K562 (cell line): ENCODE results near the gene METRN. TPM values are rescaled to one million over a fixed set of nuclear protein-coding genes. Genes with fewer than 3 reads are reported as not detected.

ENCODE experiments used
- CREB5 ChIP-seq: fragments of 250-450 bp; sonication (Bioruptor Pico); IDR thresholded peaks from 2 replicates; pipeline ENCODE4 v1.5.0; 2020; ENCODE audit warnings: mild to moderate bottlenecking
- EP400 ChIP-seq: fragments of 450-650 bp; IDR thresholded peaks from 2 replicates; pipeline ENCODE4 v1.6.1; 2017; ENCODE audit warnings: antibody characterized with exemption, mild to moderate bottlenecking, moderate library complexity
- HEY1 ChIP-seq: fragments of 250-450 bp; sonication (Bioruptor Pico); IDR thresholded peaks from 2 replicates; pipeline ENCODE4 v1.5.0; 2020; ENCODE audit warnings: mild to moderate bottlenecking, moderate library complexity, borderline replicate concordance
- MITF ChIP-seq: IDR thresholded peaks from 2 replicates; pipeline ENCODE4 v1.6.1; 2014; ENCODE audit warnings: antibody characterized with exemption
- SOX6 ChIP-seq: fragments of 450-650 bp; IDR thresholded peaks from 2 replicates; pipeline ENCODE4 v1.6.1; 2014; ENCODE audit warnings: mild to moderate bottlenecking
- USF1 ChIP-seq: sonication (generic); formaldehyde crosslinking; IDR thresholded peaks from 2 replicates; pipeline ENCODE4 v1.9.0; 2022; ENCODE audit warnings: mild to moderate bottlenecking, missing genetic modification reagents
- ZNF449 ChIP-seq: fragments of 250-450 bp; sonication (Bioruptor Pico); IDR thresholded peaks from 2 replicates; pipeline ENCODE4 v1.8.0; 2022; ENCODE audit warnings: moderate library complexity, mild to moderate bottlenecking, inconsistent platforms
- ZNF639 ChIP-seq, 2 experiments: fragments of 200-800 bp in 1 of 2; sonication (Bioruptor generic) in 1 of 2; sonication (generic) in 1 of 2; formaldehyde crosslinking in 1 of 2; IDR thresholded peaks in 1 of 2; conservative IDR thresholded peaks in 1 of 2; 2 replicates each; pipeline versions ENCODE4 v1.5.0 to v1.6.1; 2016 to 2020; ENCODE audit warnings: missing compliant biosample characterization in 1 of 2, missing genetic modification characterization in 1 of 2, missing genetic modification reagents in 1 of 2
- polyA plus RNA-seq, 8 experiments: library from polyadenylated mRNA; depleted of rRNA in 4 of 8; stranded (reverse) in 5 of 8; unstranded in 3 of 8; fragments of >200 nt; fragmentation: Nextera tagmentation in 2 of 8; fragmentation: Illumina TruSeq in 1 of 8; extraction: Ambion mirVana in 2 of 8; extraction: Trizol in 1 of 8; gene quantifications; 2 replicates each; pipeline versions ENCODE4 v1.2.1 to v1.2.3, GENCODE V29; 2011 to 2014; ENCODE audit warnings: inconsistent platforms in 1 of 8, missing spikeins in 1 of 8
- total RNA-seq, 7 experiments: library from RNA; depleted of rRNA in 6 of 7; stranded (reverse); fragments of >200 nt in 6 of 7; fragmentation: Illumina TruSeq in 2 of 7; extraction: Trizol in 2 of 7; gene quantifications; 2 replicates each; pipeline versions ENCODE4 v1.2.1 to v1.2.3, GENCODE V29; 2011 to 2021; ENCODE audit warnings: low replicate concordance in 1 of 7

The METRN gene
- total and polyA plus RNA-seq, 9 of the 15 experiments (the other 6 are each of a cell fraction or from before 2014, with no cell fraction given): 0.20 to 89.8 (median 15.4) TPM

- TF ChIP-seq CREB5 (CRISPR knock-in tag) (no peak), MITF (no peak), ZNF639 (CRISPR knock-in tag; conservative IDR thresholded peaks at IDR 0.05 in 1 of 2, IDR thresholded peaks at IDR 0.05 in 1 of 2) (no peak), EP400 (no peak), ZNF449 (CRISPR knock-in tag) (no peak), HEY1 (CRISPR knock-in tag) (no peak), USF1 (CRISPR knock-in tag) (no peak), SOX6 (no peak)
Observed at GRCh38 chr16:756428-756827, 41.5 kb downstream of the METRN start (continued).
